Calu3 (cell line): ENCODE results near the gene KLHL29. TPM values are rescaled to one million over a fixed set of nuclear protein-coding genes. Genes with fewer than 3 reads are reported as not detected.
A peak's percentile ranks its signal among the peaks of the same experiment; 100 is the strongest.

Source experiments
- BruUV-seq: library from RNA; stranded (reverse); fragments of 400-500 nt; replicated peaks from 2 replicates; lab custom pipeline; 2021; lab: Mats Ljungman, UMichigan
- CTCF ChIA-PET: fragments of 300-600 bp; sonication (Branson Sonifier 250); formaldehyde crosslinking; loops from one replicate; lab custom pipeline; 2022; ENCODE audit warnings: antibody characterized with exemption; lab: Charles Lee
- DNase-seq: peaks from one replicate; pipeline ENCODE4 v3.0.0; 2022
- H3K27ac Mint-ChIP-seq: one replicate; pipeline ENCODE4 v1.8.0; 2022; ENCODE audit warnings: mixed read lengths; ENCODE audit not compliant: unreplicated experiment
- H3K27me3 Mint-ChIP-seq: one replicate; pipeline ENCODE4 v1.8.0; 2022; ENCODE audit warnings: mixed read lengths; ENCODE audit not compliant: unreplicated experiment
- H3K36me3 Mint-ChIP-seq: one replicate; pipeline ENCODE4 v1.8.0; 2022; ENCODE audit warnings: mild to moderate bottlenecking, moderate library complexity, mixed read lengths; ENCODE audit not compliant: insufficient read depth, unreplicated experiment
- H3K4me1 Mint-ChIP-seq: one replicate; pipeline ENCODE4 v1.8.0; 2022; ENCODE audit warnings: mild to moderate bottlenecking, low read depth, mixed read lengths; ENCODE audit not compliant: unreplicated experiment
- H3K4me3 Mint-ChIP-seq: one replicate; pipeline ENCODE4 v1.8.0; 2022; ENCODE audit warnings: mild to moderate bottlenecking, low read depth, moderate library complexity, mixed read lengths; ENCODE audit not compliant: unreplicated experiment
- H3K9me3 Mint-ChIP-seq: one replicate; pipeline ENCODE4 v1.8.0; 2022; ENCODE audit warnings: low read depth, mixed read lengths; ENCODE audit not compliant: unreplicated experiment
- intact Hi-C: fragments of 100-400 bp; cut with micrococcal nuclease; formaldehyde crosslinking; loops from one replicate; pipeline ENCODE4 v1.10.0; 2022; ENCODE audit not compliant: unreplicated experiment
- total RNA-seq: library from RNA; stranded (reverse); gene quantifications from 2 replicates; pipeline ENCODE4 v1.2.3, GENCODE V29; 2022
- TF ChIP-seq, protein P1 (sequence below): fragments of 200-600 bp; IDR thresholded peaks from one replicate; pipeline ENCODE4 v1.8.0; 2022; ENCODE audit warnings: antibody characterized with exemption; ENCODE audit not compliant: unreplicated experiment

Gene KLHL29
- total RNA-seq, 1 experiment from 2014 or later = 11.9 TPM

DNA sequence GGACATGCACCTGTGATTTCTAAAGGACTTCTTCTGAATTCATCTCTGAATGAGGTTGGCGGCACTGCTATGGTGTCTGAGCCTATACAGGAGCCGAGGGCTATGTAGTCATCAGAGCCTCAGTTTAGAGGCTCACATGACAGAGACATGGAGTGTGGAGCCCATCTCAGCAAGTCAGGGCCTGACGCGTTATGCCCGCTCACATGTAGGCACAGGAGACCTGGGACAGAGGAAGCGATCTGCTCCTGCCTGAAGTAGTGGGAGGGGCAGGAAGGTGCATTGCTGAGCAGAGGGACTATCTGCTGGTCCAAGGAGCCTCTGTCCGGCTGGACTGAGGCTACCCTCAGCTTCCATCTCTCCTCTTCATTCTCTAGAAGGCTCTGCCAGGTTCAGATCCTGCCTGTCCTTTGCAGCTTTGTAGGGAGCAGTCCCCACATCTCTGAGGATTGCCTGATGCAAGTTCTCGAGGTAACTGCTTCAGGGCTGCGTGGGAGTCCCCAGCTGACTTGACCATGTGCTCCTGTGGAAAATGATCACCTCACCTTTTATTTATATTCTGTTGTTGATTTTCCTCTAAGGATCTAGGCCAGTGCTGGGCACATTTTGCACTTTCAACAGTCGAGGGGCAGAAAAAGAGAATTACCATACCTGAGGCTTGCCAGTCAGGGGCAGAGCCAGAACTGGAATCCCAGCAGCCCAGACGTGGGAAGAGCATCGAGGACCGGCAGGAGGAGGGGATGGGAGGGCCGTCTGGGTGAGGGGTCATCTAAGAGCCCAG, 16.6 kb downstream of the KLHL29 start:
- no TSS peak for BruUV-seq
- H3K27ac Mint-ChIP-seq = no peak overlapping the region
- CTCF ChIA-PET = no interaction called here
- TF ChIP-seq, protein P1, sequence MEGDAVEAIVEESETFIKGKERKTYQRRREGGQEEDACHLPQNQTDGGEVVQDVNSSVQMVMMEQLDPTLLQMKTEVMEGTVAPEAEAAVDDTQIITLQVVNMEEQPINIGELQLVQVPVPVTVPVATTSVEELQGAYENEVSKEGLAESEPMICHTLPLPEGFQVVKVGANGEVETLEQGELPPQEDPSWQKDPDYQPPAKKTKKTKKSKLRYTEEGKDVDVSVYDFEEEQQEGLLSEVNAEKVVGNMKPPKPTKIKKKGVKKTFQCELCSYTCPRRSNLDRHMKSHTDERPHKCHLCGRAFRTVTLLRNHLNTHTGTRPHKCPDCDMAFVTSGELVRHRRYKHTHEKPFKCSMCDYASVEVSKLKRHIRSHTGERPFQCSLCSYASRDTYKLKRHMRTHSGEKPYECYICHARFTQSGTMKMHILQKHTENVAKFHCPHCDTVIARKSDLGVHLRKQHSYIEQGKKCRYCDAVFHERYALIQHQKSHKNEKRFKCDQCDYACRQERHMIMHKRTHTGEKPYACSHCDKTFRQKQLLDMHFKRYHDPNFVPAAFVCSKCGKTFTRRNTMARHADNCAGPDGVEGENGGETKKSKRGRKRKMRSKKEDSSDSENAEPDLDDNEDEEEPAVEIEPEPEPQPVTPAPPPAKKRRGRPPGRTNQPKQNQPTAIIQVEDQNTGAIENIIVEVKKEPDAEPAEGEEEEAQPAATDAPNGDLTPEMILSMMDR = no peak
- no peak for DNase-seq
- no peak overlapping the region for H3K4me3 Mint-ChIP-seq
- no peaks in the 10 kb centered on the region for H3K27me3 Mint-ChIP-seq
- peaks cover 31% of the 10 kb centered on the region for H3K4me1 Mint-ChIP-seq
- H3K9me3 Mint-ChIP-seq = no peaks in the 10 kb centered on the region
- intact Hi-C loops = loop anchor here (1.0 to 10.0 kb wide), 2 partner anchors 165 to 353 kb away; no protein-coding TSS in a partner anchor
- peaks cover 5% of the 10 kb centered on the region for H3K36me3 Mint-ChIP-seq

DNA sequence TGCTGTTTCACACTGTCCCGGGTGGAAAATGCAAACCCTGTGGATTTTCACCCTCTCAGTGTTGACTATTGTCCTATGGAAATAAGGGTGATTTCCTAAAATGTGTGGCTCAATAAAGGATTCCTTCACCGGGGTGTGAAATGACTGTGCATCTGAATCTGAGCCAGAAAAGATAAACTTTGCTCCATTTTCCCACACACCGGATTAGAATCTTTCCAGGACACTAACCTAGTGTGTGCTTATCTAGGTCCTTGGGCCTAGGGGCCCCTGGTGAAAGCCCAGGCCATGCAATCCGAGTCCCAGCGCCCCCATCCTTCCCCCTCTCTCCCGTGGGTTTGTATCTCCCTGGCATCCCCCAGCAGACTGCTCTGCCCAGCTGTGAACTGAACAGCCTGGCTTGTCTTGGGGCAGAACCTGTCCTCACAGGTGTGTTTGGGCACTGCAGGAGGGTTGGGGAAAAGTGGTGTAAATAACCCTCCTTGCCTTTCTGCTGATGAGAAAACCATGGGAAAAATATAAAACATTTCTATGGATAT, 17.3 kb downstream of the KLHL29 start:
- intact Hi-C loops = loop anchor here (10.0 kb wide), 1 partner anchor 353 kb away; no protein-coding TSS in a partner anchor
- CTCF ChIA-PET = no interaction called here
- H3K4me3 Mint-ChIP-seq = no peak overlapping the region
- no peak overlapping the region for H3K27ac Mint-ChIP-seq
- H3K4me1 Mint-ChIP-seq = peaks cover 31% of the 10 kb centered on the region
- BruUV-seq = no TSS peak
- H3K9me3 Mint-ChIP-seq = no peaks in the 10 kb centered on the region
- TF ChIP-seq, protein P1 = no peak
- no peak for DNase-seq
- no peaks in the 10 kb centered on the region for H3K27me3 Mint-ChIP-seq
- H3K36me3 Mint-ChIP-seq = peaks cover 5% of the 10 kb centered on the region

DNA sequence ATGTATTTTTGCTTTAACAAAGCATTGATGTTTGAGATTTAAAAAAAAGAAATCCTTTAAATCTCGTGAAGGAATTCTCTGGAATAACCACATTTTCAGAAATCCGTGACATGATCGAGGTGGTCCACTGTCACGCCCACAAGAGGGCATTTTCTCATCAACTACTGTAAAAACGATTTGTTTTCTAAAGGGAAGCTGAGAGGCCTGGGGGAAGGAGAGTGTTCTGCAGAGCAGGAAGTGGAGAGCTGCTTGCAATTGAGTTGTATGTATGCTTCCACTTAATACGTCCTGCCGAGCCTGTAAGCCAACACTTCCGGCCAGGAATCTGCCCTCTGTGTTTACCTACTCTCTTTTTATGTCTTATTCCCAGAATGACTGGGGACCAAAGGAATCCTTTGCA, 19.4 kb downstream of the KLHL29 start:
- TF ChIP-seq, protein P1 = no peak
- CTCF ChIA-PET = interaction anchor here (0.6 kb wide), 1 partner anchor 37 kb away, joined by 4 read pairs; no protein-coding TSS in a partner anchor
- H3K4me1 Mint-ChIP-seq = peaks cover 31% of the 10 kb centered on the region
- H3K27me3 Mint-ChIP-seq = no peaks in the 10 kb centered on the region
- no TSS peak for BruUV-seq
- H3K27ac Mint-ChIP-seq = peak overlapping the region; percentile 5
- no peaks in the 10 kb centered on the region for H3K9me3 Mint-ChIP-seq
- intact Hi-C loops = loop anchor here (10.0 kb wide), 1 partner anchor 350 kb away; no protein-coding TSS in a partner anchor
- H3K4me3 Mint-ChIP-seq = peak overlapping the region; percentile 49
- peaks cover 5% of the 10 kb centered on the region for H3K36me3 Mint-ChIP-seq
- DNase-seq = peak; percentile 36

DNA sequence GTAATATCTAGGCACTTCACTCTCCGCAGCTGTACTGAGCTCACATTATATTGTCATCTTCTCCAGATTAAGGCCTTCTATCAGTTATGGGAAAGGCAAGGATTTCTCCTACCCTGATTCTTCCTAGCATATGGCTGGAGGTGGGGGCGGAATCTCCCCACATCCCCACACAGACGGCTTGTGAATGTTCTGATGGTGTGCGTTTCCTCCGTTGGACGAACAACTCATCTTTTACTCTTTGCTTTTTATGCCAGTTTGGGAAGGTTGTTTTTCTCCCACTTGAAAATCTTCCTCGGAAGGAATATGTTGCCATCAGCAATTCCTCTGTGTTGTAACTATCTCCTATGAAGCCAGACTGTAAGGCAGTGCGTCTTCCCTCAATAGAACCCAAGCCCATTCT, 24.3 kb downstream of the KLHL29 start:
- Mint-ChIP-seq H3K4me1 (peaks cover 23% of the 10 kb centered on the region), H3K27ac (no peak overlapping the region), H3K27me3 (no peaks in the 10 kb centered on the region), H3K4me3 (no peak overlapping the region), H3K9me3 (no peaks in the 10 kb centered on the region), H3K36me3 (no peaks in the 10 kb centered on the region)
- DNase-seq = no peak
- CTCF ChIA-PET = no interaction called here
- TF ChIP-seq, protein P1 = no peak
- intact Hi-C loops = loop anchor here (10.0 kb wide), 1 partner anchor 346 kb away; no protein-coding TSS in a partner anchor
- BruUV-seq = no TSS peak
